HG02943 (cell line): ENCODE data around the gene NELFCD.

Source experiments
- ATAC-seq: cut with Tn5 transposase; IDR thresholded peaks from one replicate; pipeline ENCODE4 v1.9.1; 2021; ENCODE audit warnings: mild to moderate bottlenecking, low read depth, moderate library complexity; ENCODE audit not compliant: unreplicated experiment

NELFCD gene

DNA sequence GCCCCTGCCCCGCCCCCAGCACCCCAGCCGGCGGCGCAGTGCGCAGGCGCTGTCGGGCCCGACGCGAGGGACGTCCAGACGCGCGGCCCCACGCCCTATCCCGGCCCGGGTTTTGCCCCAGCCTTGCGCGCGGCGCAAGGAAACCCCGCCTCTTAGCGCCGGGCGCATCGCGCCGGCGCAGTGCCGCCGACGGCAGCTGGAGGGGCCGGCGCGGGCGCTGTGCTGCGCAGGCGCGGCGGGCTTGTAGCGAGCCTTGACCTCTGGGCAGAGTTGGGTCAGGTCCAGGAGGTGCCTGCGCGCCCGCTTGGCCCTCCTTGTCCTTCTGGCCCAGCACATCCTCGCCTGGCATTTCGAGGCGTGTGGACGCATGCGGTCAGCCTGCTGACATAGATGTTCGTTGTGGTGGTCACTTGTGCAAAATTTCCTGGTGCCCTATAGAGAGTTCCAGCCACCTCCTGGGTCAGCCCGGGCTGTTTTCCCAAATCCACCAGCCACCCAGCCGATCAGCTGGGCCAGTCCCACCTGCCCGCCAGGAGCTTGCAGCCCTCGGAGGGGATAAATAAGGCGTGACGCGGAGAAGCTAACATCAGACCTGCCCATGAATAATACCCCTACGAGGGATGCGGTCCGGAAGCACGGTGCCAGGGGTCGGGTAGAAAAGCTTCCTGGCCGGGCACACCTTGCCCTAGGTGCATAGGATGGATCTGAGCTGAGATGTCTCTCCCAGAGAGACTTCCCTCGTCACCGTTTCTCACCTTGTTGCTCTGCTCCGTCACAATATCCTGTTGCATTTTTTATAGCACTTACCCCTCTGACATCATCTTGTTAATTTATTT lies 62.0 kb downstream of the NELFCD start:
- peak; percentile 89 for ATAC-seq

DNA sequence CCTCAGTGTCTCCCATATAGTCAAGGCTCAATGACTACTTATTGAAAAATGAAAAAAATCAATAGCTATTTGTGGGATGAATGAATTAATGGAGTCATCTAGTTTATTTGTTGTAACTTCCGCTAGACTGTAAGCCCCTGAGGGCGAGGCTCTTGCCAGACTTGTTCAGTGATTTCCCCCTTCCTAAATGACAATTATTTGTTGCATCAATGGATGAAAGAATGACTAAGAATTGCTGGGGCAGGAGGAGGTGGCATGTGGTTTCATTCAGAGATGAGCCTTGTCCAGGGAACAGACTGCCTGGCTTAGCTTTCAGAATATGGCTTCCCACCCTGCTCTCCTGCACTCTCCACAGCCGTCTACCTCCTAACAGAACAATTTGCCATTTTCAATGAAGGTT lies 62.6 kb downstream of the NELFCD start:
- no peak for ATAC-seq

DNA sequence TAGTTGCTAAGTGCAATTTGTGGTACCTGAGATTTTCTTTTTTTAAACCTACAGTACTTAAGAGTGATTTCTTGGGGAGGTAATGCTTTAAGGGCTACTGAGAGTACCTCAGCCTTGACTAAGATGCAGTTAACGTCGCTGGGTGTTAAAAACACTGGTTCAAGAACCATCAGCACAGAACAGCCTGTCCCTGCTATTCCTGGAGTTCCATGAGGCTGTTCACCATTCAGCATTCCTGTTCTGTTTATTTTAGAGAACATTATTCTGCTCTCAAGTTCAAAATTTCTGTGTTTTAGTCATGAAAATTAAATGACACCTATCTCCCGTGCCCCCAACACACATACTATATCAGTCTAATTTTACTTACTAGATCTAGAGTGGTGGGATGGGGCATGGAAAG lies 63.2 kb downstream of the NELFCD start:
- ATAC-seq = no peak
